Measurements from ENCODE around the gene CHAT. TPM values are rescaled to one million over a fixed set of nuclear protein-coding genes. Genes with fewer than 3 reads are reported as not detected.

Gene CHAT
- total RNA-seq, 2 experiments from 2014 or later, result not detected

DNA sequence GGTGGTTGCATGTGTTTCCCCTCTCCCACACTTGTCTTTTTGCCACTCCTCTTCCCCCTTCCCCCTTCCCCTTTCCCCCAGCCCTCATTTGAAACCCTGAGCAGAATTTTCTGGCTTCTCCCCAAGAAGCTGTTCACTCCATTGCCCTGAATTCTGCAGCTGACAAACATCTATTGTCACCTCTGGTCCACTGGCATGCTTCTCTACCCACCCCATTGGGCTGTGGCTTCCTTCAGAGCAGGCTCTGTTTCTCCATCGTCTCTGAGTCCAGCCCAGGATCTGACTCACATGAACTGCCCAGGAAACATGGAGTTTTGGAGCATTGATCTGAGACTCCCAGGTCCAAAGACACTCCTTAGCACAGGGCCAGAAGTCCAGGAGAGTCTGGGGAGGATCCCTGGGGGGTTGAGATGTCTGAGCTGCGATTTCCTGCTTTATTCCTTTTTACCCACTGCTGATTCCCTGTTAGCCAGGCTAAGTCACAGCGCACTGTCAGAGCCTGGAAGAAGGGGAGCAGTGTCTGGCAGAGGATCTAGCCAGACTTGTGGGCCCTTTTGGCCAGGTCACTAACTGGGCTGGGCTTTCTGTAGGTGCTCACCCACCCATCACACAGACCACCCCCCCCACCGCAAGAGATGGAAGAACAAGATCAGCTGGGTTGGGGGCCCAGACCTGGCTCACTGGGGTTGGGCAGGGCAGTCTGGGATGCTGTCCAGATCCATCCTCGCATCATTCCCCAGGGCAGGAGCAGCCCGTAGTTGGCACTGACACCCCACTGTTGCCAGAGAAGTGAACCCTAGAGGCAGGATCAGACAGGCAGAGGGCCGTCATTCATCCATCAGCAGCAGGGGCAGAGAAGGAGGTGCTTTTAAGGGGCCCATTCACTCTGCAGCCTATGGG is 3.5 kb downstream of the CHAT start:
- intact Hi-C loops (cut with DNase I, micrococcal nuclease), result no loop called here
- no peak for ATAC-seq (ENCODE audit: poor library complexity)
- Mint-ChIP-seq H3K27ac (no peak overlapping the region), H3K4me1 (ENCODE audit: low read depth) (peaks cover 2% of the 10 kb centered on the region), H3K4me3 (no peak overlapping the region), H3K9me3 (no peaks in the 10 kb centered on the region), H3K36me3 (ENCODE audit: low read depth) (no peaks in the 10 kb centered on the region), H3K27me3 (peaks cover 78% of the 10 kb centered on the region)
- H3K27me3 ChIP-seq (ENCODE audit: control insufficient read depth in 1 of 2, insufficient read depth in 2 of 2, low read length in 2 of 2), result peaks cover 41 to 66% of the 10 kb centered on the region in 2 experiments
- peaks cover 0 to 30% of the 10 kb centered on the region in 2 experiments for H3K9me3 ChIP-seq (ENCODE audit: control insufficient read depth in 1 of 2, insufficient read depth in 1 of 2, low read length in 2 of 2)
- no peaks in the 10 kb centered on the region for H3K36me3 ChIP-seq (ENCODE audit: insufficient read depth, low read length)
- no peak for DNase-seq
- H3K27ac ChIP-seq (ENCODE audit: low read depth in 1 of 2, low read length in 2 of 2), result no peak overlapping the region
- POLR2A ChIA-PET, result no interaction called here
- peaks cover 5% of the 10 kb centered on the region for H3K4me1 ChIP-seq (ENCODE audit: insufficient read depth, low read length)
- CTCF ChIA-PET, result no interaction called here
- no peak overlapping the region for H3K4me3 ChIP-seq (ENCODE audit: low read length)
- TF ChIP-seq CTCF (IDR thresholded peaks at IDR 0.05), result no peak

DNA sequence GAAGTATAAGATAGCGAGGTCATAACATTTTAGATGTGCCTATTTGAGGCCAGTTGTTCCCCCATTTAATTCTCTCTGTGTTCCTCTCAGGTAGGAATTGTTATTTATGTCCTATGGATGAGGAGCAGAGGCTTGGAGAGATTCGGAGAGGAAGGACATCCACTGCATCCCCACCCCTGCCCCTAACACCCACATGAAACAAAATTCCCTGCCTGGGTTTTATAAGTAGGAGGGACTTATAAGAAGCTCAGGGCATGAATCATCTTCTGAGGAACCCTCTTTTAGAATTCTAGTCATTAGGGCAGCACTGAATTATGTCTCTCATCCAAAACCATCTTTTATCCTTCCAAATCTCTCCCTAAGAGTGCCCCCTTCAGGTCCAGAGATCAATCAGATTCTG is 5.0 kb downstream of the CHAT start:
- Histone ChIP-seq H3K27ac (ENCODE audit: low read depth in 1 of 2, low read length in 2 of 2) (no peak overlapping the region), H3K4me3 (ENCODE audit: low read length) (no peak overlapping the region), H3K36me3 (ENCODE audit: insufficient read depth, low read length) (no peaks in the 10 kb centered on the region), H3K27me3 (ENCODE audit: control insufficient read depth in 1 of 2, insufficient read depth in 2 of 2, low read length in 2 of 2) (peaks cover 28 to 52% of the 10 kb centered on the region in 2 experiments), H3K9me3 (ENCODE audit: control insufficient read depth in 1 of 2, insufficient read depth in 1 of 2, low read length in 2 of 2) (peaks cover 0 to 18% of the 10 kb centered on the region in 2 experiments), H3K4me1 (ENCODE audit: insufficient read depth, low read length) (peaks cover 5% of the 10 kb centered on the region)
- H3K27ac Mint-ChIP-seq, result no peak overlapping the region
- no peaks in the 10 kb centered on the region for H3K9me3 Mint-ChIP-seq
- H3K4me1 Mint-ChIP-seq (ENCODE audit: low read depth), result no peaks in the 10 kb centered on the region
- ChIA-PET CTCF (no interaction called here), POLR2A (no interaction called here)
- no peak overlapping the region for H3K4me3 Mint-ChIP-seq
- H3K36me3 Mint-ChIP-seq (ENCODE audit: low read depth), result no peaks in the 10 kb centered on the region
- no peak for TF ChIP-seq CTCF (IDR thresholded peaks at IDR 0.05)
- DNase-seq (no peak), ATAC-seq (ENCODE audit: poor library complexity) (no peak)
- peaks cover 74% of the 10 kb centered on the region for H3K27me3 Mint-ChIP-seq
- intact Hi-C loops (cut with DNase I, micrococcal nuclease), result no loop called here

- ATAC-seq (ENCODE audit: poor library complexity), result no peak
- Mint-ChIP-seq H3K9me3 (no peaks in the 10 kb centered on the region), H3K27me3 (peaks cover 71% of the 10 kb centered on the region), H3K4me1 (ENCODE audit: low read depth) (no peaks in the 10 kb centered on the region), H3K27ac (no peak overlapping the region), H3K4me3 (no peak overlapping the region), H3K36me3 (ENCODE audit: low read depth) (no peaks in the 10 kb centered on the region)
- Histone ChIP-seq H3K4me3 (ENCODE audit: low read length) (no peak overlapping the region), H3K36me3 (ENCODE audit: insufficient read depth, low read length) (no peaks in the 10 kb centered on the region), H3K9me3 (ENCODE audit: control insufficient read depth in 1 of 2, insufficient read depth in 1 of 2, low read length in 2 of 2) (peaks cover 0 to 15% of the 10 kb centered on the region in 2 experiments), H3K27ac (ENCODE audit: low read depth in 1 of 2, low read length in 2 of 2) (no peak overlapping the region), H3K27me3 (ENCODE audit: control insufficient read depth in 1 of 2, insufficient read depth in 2 of 2, low read length in 2 of 2) (peaks cover 23 to 45% of the 10 kb centered on the region in 2 experiments), H3K4me1 (ENCODE audit: insufficient read depth, low read length) (peaks cover 1% of the 10 kb centered on the region)
- ChIA-PET CTCF (no interaction called here), POLR2A (no interaction called here)
- intact Hi-C loops (cut with DNase I, micrococcal nuclease), result no loop called here
- no peak for TF ChIP-seq CTCF (IDR thresholded peaks at IDR 0.05)
- no peak for DNase-seq
Observed at GRCh38 chr10:49619613-49620012, 5.8 kb downstream of the CHAT start.

All from CD4-positive, alpha-beta T cell (primary cell).